ENCODE results near the gene CHMP2A. TPM values are rescaled to one million over a fixed set of nuclear protein-coding genes. Genes with fewer than 3 reads are reported as not detected.

The CHMP2A gene
- total and polyA plus RNA-seq, 2 of the 13 experiments (the other 11 are each of a cell fraction or from before 2014, with no cell fraction given) = 49.7 to 55.0 TPM

DNA sequence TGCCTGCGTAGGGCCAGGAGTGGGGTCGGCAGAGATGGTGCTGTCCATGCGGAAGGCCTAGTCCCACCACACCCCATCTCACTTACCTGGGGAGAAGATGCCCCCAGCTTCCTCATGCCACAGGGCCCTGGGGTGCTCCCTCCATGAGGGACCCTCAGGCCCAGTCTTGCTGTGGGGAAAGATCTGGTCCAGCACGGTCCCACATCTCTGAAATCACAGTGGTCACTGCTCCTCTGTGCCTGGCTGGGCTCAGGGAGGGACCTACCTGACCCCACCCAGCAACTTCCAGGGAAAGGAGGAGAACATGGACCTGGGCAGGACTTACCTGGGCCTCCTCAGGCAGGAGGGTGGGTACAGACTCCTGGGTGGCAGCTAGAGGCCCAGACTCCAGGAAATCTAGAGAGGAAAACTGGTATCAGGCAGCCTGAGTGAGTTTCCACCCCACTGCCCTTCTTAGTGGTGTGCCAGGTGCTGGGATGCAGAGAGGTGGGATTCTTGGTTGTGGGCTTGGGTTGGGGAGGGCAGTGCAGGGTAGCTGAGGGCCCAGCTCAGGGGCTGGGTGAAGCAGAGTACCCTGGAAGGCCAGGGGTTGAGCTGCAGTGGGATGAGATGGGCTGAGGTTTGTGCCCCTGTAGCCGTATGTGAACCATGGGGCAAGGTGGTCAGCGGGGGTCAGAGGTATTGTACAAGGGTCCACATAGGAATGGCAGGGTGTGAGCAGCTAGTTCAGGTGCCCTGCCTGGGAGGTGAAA lies 14.5 kb upstream of the CHMP2A start:
- in situ Hi-C loops (cut with HindIII; ENCODE audit: extremely low pct_ligation_motif_present, low pct_unique_long_range_greater_than_20kb) (no loop called here), intact Hi-C loops (cut with micrococcal nuclease; ENCODE audit: unreplicated experiment) (no loop called here)
- Histone ChIP-seq H3K4me1 (ENCODE audit: insufficient read depth, low read length) (peaks cover 28% of the 10 kb centered on the region), H3K4me2 (ENCODE audit: low read depth, low read length) (no peak overlapping the region), H4K20me1 (ENCODE audit: insufficient read depth, low read length) (no peaks in the 10 kb centered on the region), H2AFZ (ENCODE audit: low read length) (no peak overlapping the region), H3K4me3 (replicated peaks in 1 of 3; ENCODE audit: insufficient read depth in 1 of 3, low read depth in 2 of 3, low read length in 3 of 3) (no peak overlapping the region), H3K79me2 (ENCODE audit: insufficient read depth, low read length) (no peaks in the 10 kb centered on the region), H3K36me3 (replicated peaks in 1 of 2; ENCODE audit: control insufficient read depth in 1 of 2, insufficient read depth in 2 of 2, low read length in 2 of 2) (no peaks in the 10 kb centered on the region; a peak in 2 of 5 replicates), H3K27ac (ENCODE audit: extremely low read length, insufficient read depth, low read length) (no peak overlapping the region), H3K9me3 (ENCODE audit: low read length) (no peaks in the 10 kb centered on the region), H3K9ac (ENCODE audit: insufficient read depth, low read depth, low read length) (no peak overlapping the region), H3K27me3 (ENCODE audit: control insufficient read depth in 1 of 2, insufficient read depth in 2 of 2, low read length in 2 of 2) (no peaks in the 10 kb centered on the region)
- 98% methylated on average over 5 of the region's 6 CpGs for WGBS (ENCODE audit: low lambda C conversion rate)
- no TSS peak for BruUV-seq (replicated peaks)
- no peak for ATAC-seq
- TF ChIP-seq, protein P1, sequence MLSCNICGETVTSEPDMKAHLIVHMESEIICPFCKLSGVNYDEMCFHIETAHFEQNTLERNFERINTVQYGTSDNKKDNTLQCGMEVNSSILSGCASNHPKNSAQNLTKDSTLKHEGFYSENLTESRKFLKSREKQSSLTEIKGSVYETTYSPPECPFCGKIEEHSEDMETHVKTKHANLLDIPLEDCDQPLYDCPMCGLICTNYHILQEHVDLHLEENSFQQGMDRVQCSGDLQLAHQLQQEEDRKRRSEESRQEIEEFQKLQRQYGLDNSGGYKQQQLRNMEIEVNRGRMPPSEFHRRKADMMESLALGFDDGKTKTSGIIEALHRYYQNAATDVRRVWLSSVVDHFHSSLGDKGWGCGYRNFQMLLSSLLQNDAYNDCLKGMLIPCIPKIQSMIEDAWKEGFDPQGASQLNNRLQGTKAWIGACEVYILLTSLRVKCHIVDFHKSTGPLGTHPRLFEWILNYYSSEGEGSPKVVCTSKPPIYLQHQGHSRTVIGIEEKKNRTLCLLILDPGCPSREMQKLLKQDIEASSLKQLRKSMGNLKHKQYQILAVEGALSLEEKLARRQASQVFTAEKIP (CRISPR knock-in tag; IDR thresholded peaks at IDR 0.05; ENCODE audit: borderline replicate concordance) = no peak
- no peak for TF ChIP-seq ZNF33A (CRISPR knock-in tag; IDR thresholded peaks at IDR 0.05; ENCODE audit: borderline replicate concordance)
- TF ChIP-seq ZFP62 (CRISPR knock-in tag; IDR thresholded peaks at IDR 0.05) = no peak
- TF ChIP-seq ZNF775 (CRISPR knock-in tag; IDR thresholded peaks at IDR 0.05; ENCODE audit: borderline replicate concordance) = no peak
- TF ChIP-seq AKAP8 (CRISPR knock-in tag; IDR thresholded peaks at IDR 0.05) = 0 out of 2 replicates have a peak, but pooled peaks have one; percentile 22
- peak; percentile 34 for TF ChIP-seq POLR2G (IDR thresholded peaks at IDR 0.05; ENCODE audit: low read depth, low read length)
- TF ChIP-seq TEAD2 (CRISPR knock-in tag; IDR thresholded peaks at IDR 0.05) = no peak
- no peak for TF ChIP-seq PITX1 (CRISPR knock-in tag; IDR thresholded peaks at IDR 0.05)
- TF ChIP-seq IKZF1 (IDR thresholded peaks at IDR 0.05) = no peak
- no peak for TF ChIP-seq KDM2A (CRISPR knock-in tag; IDR thresholded peaks at IDR 0.05; ENCODE audit: borderline replicate concordance, low read depth)
- TF ChIP-seq MATR3 (CRISPR knock-in tag; IDR thresholded peaks at IDR 0.05) = no peak
- TF ChIP-seq ZNF883 (CRISPR knock-in tag; IDR thresholded peaks at IDR 0.05; ENCODE audit: not compliant biosample characterization) = peak; percentile 22
- TF ChIP-seq ZSCAN21 (CRISPR knock-in tag; IDR thresholded peaks at IDR 0.05; ENCODE audit: borderline replicate concordance) = no peak
- TF ChIP-seq, protein P2, sequence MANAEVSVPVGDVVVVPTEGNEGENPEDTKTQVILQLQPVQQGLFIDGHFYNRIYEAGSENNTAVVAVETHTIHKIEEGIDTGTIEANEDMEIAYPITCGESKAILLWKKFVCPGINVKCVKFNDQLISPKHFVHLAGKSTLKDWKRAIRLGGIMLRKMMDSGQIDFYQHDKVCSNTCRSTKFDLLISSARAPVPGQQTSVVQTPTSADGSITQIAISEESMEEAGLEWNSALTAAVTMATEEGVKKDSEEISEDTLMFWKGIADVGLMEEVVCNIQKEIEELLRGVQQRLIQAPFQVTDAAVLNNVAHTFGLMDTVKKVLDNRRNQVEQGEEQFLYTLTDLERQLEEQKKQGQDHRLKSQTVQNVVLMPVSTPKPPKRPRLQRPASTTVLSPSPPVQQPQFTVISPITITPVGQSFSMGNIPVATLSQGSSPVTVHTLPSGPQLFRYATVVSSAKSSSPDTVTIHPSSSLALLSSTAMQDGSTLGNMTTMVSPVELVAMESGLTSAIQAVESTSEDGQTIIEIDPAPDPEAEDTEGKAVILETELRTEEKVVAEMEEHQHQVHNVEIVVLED (CRISPR knock-in tag; IDR thresholded peaks at IDR 0.05; ENCODE audit: borderline replicate concordance) = no peak
- no peak for TF ChIP-seq DNMT1 (CRISPR knock-in tag; IDR thresholded peaks at IDR 0.05)
- no peak for FAIRE-seq
- CTCF ChIA-PET (ENCODE audit: low intra/inter-chr PET ratio, low total read pairs) = no interaction called here
- POLR2A ChIA-PET = interaction anchor here (1.4 kb wide), 1 partner anchor 10 kb away, joined by 8 read pairs; no protein-coding TSS in a partner anchor
- no peak for DNase-seq (ENCODE audit: low spot score)
